Heart right ventricle (tissue), 16 donors: ENCODE data around the gene FCGR3A. TPM values are rescaled to one million over a fixed set of nuclear protein-coding genes. Genes with fewer than 3 reads are reported as not detected.
A peak's percentile ranks its signal among the peaks of the same experiment; 100 is the strongest.
"Not testable (repeated sequence)": the region's sequence is repeated elsewhere in the genome, so short reads cannot be mapped to it uniquely, and the experiment has no call there.

Source experiments
- ATAC-seq, 8 donors: fragments of 200-7000 bp; cut with Tn5 transposase; one replicate each; pipeline ENCODE4 v1.9.1; 2020; ENCODE audit warnings: mild to moderate bottlenecking in 8 of 8, moderate library complexity in 8 of 8, moderate number of reproducible peaks in 1 of 8
- DNase-seq, 2 donors: peaks; one replicate each; pipeline ENCODE4 v3.0.0-alpha.2; 2020
- H3K27ac ChIP-seq, 10 donors: fragments of 200-600 bp; sonication (generic) in 2 of 10; one replicate each; pipeline versions ENCODE4 v1.5.0 to v1.8.0; 2020 to 2022; ENCODE audit warnings: mild to moderate bottlenecking in 3 of 10
- H3K27me3 ChIP-seq, 7 donors: fragments of 200-600 bp; one replicate each; pipeline ENCODE4 v1.8.0; 2021 to 2022; ENCODE audit warnings: mild to moderate bottlenecking in 2 of 7
- H3K36me3 ChIP-seq, 9 donors: fragments of 200-600 bp; sonication (generic) in 1 of 9; one replicate each; pipeline versions ENCODE4 v1.5.0 to v1.8.0; 2020 to 2022; ENCODE audit warnings: mild to moderate bottlenecking in 2 of 9
- H3K4me1 ChIP-seq, 9 donors: fragments of 200-600 bp; sonication (generic) in 1 of 9; one replicate each; pipeline versions ENCODE4 v1.5.0 to v1.8.0; 2020 to 2022; ENCODE audit warnings: mild to moderate bottlenecking in 4 of 9
- H3K4me3 ChIP-seq, 10 donors: fragments of 200-600 bp; sonication (generic) in 2 of 10; one replicate each; pipeline versions ENCODE4 v1.5.0 to v1.8.0; 2020 to 2022; ENCODE audit warnings: mild to moderate bottlenecking in 7 of 10, moderate library complexity in 2 of 10
- H3K9me3 ChIP-seq, 11 donors: fragments of 200-600 bp in 10 of 11; sonication (generic) in 2 of 11; one replicate each; pipeline versions ENCODE4 v1.5.0 to v1.8.0; 2013 to 2022; ENCODE audit warnings: mild to moderate bottlenecking in 2 of 11, control low read depth in 1 of 11, moderate library complexity in 1 of 11
- CTCF ChIP-seq, 9 donors: fragments of 200-600 bp; sonication (generic) in 2 of 9; IDR thresholded peaks; one replicate each; pipeline versions ENCODE4 v1.5.0 to v1.8.0; 2021 to 2022; ENCODE audit warnings: antibody characterized with exemption in 9 of 9, mild to moderate bottlenecking in 5 of 9, moderate library complexity in 1 of 9
- WGBS, 2 donors: extraction: QIAGEN DNeasy Blood & Tissue Kit; methylation state at CpG; one replicate each; pipeline ENCODE4 v1.1.7; 2013; ENCODE audit warnings: inconsistent platforms in 1 of 2; 5-methylcytosine and 5-hydroxymethylcytosine counted together
- intact Hi-C, 10 donors: fragments of 100-400 bp; cut with DNase I; formaldehyde crosslinking; loops; one replicate each; pipeline versions ENCODE4 v1.11.1 to v1.14.2; 2022
- polyA plus RNA-seq, 2 donors: library from polyadenylated mRNA; stranded (reverse); fragments of 200-250 nt; gene quantifications; one replicate each; pipeline ENCODE4 v1.2.3, GENCODE V29; 2013
- total RNA-seq, 10 donors: library from RNA; stranded (reverse); fragmentation: NEBNext Ultra II Directional in 3 of 10; extraction: Animal tissue kit (Norgen Biotek cat#: 25700) in 3 of 10; gene quantifications; one replicate each; pipeline versions ENCODE4 v1.2.1 to v1.2.4, GENCODE V29; 2021 to 2023
- donor health status: Arrhythmogenic right ventricular cardiomyopathy.
- donor health status: ischemic (EF 13 %, LVEDD 7.1; RV severe dilation, severe dysfunction).
- donor health status: healthy with polysubstance abuse.
- donor health status: DM: no; HTN: yes; CAD: no.
- donor health status: DM: no; HTN: no; CAD: no.
- donor health status: ischemic (EF 25% LVEDD 6.9; RV normal size, moderate dysfunction).
- donor health status: ischemic (EF 25% LVEDD 5.7; RV mildly dilated, moderate dysfunction).
- donor health status: healthy.
- donor health status: DM: yes; HTN: yes; CAD: no.
- donor health status: Ischemic cardiomyopathy.
- donor health status: ischemic (EF 35%, LVEDD 5.7; RV mildly dilated, moderate dysfunction).
- donor health status: nonischemic (EF 11% LVEDD 7.7; RV severe dilation, severe dysfunction).
- donor health status: DM: yes; HTN: yes; CAD: no.
- donor health status: PGD.
- donor health status: ischemic (EF 29% LVEDD 5.4; RV normal size, mild dysfunction).
- donor health status: nonischemic (EF 23%, LVEDD 6.1; RV moderate dilation, normal function).

The FCGR3A gene
- total and polyA plus RNA-seq, 12 donors, result 1.9 to 120 (median 6.3) TPM

DNA sequence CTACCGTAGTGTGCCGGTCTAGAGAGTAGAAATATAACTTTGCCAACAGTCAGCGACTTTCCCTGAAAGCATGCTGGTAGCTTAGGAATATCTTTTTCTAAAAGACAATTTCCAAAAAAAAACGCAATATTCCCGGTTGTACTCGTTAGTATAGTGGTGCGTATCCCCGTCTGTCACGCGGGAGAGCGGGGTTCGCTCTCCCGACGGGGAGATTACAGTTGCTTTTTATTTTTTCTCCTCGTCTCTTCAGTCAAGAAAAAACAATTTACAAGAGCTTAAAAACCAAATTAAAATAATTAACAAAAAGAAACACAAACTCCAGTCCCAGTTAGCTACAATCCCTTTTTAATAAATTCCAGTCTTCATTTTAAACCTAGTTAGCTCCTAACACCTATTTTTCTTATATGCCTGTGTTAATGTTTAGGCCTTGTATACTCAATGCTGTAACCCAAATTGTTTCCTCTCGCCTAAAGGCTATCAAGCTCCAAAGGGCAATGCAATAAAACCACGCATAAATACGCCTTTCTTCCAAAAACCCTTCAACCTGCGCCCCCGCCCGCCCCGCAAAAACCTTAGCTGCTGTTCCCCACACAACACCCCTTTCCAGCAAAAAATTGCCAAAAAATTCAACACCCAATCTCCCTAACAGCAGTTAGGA, 17.5 kb downstream of the FCGR3A start:
- Histone ChIP-seq H3K4me1 (peaks cover 0 to 36% (median 3%) of the 10 kb centered on the region in 9 donors), H3K27ac (peak overlapping the region in 7 of 10 donors; percentile 36 to 93 (median 56)), H3K36me3 (no peaks in the 10 kb centered on the region), H3K9me3 (peaks cover 0 to 6% (median 0%) of the 10 kb centered on the region in 11 donors), H3K4me3 (peak overlapping the region in 5 of 10 donors; percentile 24 to 65 (median 61)), H3K27me3 (no peaks in the 10 kb centered on the region)
- intact Hi-C loops, result no loop called here
- TF ChIP-seq CTCF (IDR thresholded peaks at IDR 0.05), result no peak
- DNase-seq (no peak), ATAC-seq (no peak)
- WGBS, 2 donors, result 68 to 75% methylated on average over 22 of the region's 22 CpGs

DNA sequence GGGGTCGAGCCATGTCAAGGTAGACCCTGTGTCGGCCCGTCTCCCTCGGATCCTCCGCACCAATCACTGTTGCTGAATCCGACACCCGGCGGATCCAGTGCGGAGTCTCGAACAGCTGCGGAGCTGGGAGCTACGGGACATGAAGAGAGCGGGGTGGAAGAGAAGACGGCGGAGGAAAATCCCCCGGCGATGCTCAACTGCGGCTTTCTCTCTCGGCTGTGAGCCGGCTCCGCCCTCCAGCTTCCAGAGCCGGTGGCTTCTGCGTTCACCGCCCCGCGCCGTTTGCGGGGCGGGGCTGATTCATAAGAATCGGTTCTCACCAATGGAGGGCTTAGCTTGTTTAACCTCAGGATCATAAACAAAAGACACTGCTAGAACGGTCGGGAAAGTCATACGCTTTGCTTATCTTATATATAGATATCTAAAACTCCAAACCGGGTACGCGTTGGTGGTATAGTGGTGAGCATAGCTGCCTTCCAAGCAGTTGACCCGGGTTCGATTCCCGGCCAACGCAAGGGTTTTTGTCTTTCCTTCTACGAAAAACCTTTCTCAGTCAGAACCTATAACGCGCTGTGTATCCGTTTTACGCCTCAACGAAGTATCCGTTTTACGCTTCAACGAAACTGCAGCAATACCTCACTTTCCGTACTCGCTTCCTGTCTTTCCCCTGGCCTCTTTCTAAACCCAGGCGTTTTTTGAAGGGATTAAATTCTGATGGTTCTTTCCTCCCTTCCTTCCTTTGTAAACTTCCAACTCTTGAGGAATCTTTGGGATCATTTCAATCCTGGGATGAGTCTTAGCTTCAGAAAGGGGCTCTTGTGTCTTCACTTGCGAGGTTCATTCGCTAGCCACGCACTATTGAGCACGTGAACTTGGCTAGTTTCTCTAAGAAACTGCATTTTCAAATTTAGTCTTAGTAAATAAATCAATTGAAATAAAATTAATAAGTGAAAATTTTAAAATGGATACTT, 18.7 kb downstream of the FCGR3A start:
- H3K4me1 ChIP-seq, result peaks cover 0 to 36% (median 3%) of the 10 kb centered on the region in 9 donors
- WGBS, 2 donors, result 2% methylated on average over 50 to 52 of the region's 56 CpGs
- DNase-seq (peak; percentile 80 to 83), ATAC-seq (peak; percentile 75 to 91 (median 88))
- H3K4me3 ChIP-seq, result peak overlapping the region; percentile 49 to 86 (median 64)
- H3K27me3 ChIP-seq, intact Hi-C loops, H3K9me3 ChIP-seq, H3K36me3 ChIP-seq: not testable (repeated sequence)
- peak overlapping the region; percentile 4 to 93 (median 74) for H3K27ac ChIP-seq

DNA sequence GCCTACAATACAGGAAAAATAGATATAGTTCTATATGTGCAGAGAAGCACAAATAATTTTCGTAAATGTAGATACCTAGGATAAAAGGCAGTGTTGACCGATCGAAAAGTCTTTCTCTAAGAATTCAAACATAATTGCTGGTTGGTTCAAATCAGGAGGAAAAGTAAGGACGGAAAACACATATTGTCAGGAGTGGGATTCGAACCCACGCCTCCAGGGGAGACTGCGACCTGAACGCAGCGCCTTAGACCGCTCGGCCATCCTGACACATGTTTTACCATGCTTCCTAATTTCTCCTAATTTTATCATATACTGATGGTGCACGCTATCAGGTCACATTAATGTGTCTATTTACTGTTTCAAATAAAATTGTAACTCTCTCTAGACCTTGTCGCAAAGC, 19.5 kb downstream of the FCGR3A start:
- H3K9me3 ChIP-seq, H3K36me3 ChIP-seq, intact Hi-C loops, H3K27me3 ChIP-seq: not testable (repeated sequence)
- Histone ChIP-seq H3K4me1 (peaks cover 0 to 38% (median 3%) of the 10 kb centered on the region in 9 donors), H3K27ac (peak overlapping the region in 6 of 10 donors; percentile 63 to 93 (median 77)), H3K4me3 (peak overlapping the region; percentile 49 to 86 (median 64))
- ATAC-seq, result peak; percentile 73 to 95 (median 84)
- WGBS, 2 donors, result 1 to 2% methylated on average over 12 to 13 of the region's 13 CpGs
- peak; percentile 58 to 70 for DNase-seq

DNA sequence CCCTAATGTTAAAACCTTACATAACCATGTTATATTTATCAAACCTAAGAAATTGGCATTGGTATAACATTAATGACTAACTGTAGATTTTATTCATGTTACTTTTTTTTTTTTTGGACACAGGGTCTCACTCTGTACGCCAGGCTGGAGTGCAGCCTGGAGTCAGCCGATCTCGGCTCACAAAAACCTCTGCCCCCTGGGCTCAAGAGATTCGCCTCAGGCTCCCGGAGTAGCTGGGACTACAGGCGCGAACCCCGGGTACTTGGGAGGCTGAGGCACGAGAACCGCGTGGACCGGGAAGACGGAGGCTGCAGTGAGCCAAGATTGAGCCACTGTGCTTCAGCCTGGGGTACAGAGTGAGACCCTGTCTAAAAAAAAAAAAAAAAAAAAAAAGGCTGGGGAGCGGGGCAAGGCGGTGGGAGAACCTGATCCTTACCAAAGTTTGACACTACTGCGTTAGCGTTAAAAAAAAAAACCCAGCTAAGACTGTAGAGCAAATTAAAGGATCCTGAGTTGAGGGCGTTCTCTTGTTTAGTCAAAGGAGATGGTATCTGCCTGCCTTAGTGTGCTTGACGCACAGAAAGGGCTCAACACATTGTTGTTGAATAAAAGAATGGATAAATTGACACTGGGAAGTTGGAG, 20.0 kb downstream of the FCGR3A start:
- H3K9me3 ChIP-seq, DNase-seq, intact Hi-C loops, H3K36me3 ChIP-seq, H3K27me3 ChIP-seq: not testable (repeated sequence)
- WGBS, 2 donors, result 24 to 36% methylated on average over 17 to 19 of the region's 19 CpGs
- peak in 2 of 8 donors; percentile 2 to 6 for ATAC-seq
- H3K27ac ChIP-seq, result peak overlapping the region in 4 of 10 donors; percentile 75 to 93 (median 80)
- H3K4me1 ChIP-seq, result peaks cover 0 to 43% (median 6%) of the 10 kb centered on the region in 9 donors
- H3K4me3 ChIP-seq, result peak overlapping the region in 9 of 10 donors; percentile 49 to 86 (median 63)

DNA sequence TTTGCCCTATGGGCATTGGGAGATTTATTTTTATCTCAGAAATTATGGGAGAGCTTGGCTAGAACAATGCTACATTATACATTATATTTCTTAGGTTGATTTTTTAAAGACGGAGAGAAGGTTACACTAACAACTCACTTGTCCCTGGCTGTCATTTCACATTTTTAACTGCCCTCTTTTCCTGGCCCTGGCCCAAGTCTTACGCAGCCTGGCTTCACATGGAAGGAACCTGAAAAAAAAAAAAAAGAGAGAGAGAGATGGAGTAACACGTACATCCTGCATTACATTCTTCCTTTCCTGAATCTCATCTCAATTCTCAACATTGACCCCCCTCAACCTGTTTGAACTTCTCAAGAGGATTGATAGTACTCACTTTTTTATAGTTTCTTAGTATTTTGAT, 21.1 kb downstream of the FCGR3A start:
- intact Hi-C loops, H3K36me3 ChIP-seq, H3K9me3 ChIP-seq, H3K4me3 ChIP-seq, ATAC-seq, H3K27me3 ChIP-seq: not testable (repeated sequence)
- H3K27ac ChIP-seq, result peak overlapping the region in 1 of 10 donors; percentile 40
- 15 to 27% methylated on average over 3 of the region's 3 CpGs for WGBS, 2 donors
- H3K4me1 ChIP-seq, result peaks cover 0 to 43% (median 6%) of the 10 kb centered on the region in 9 donors
- peak; percentile 27 to 41 for DNase-seq

- 77 to 80% methylated on average over 7 of the region's 7 CpGs for WGBS, 2 donors
- ATAC-seq, result not testable (repeated sequence)
Observed at GRCh38 chr1:161525918-161526317, 23.7 kb downstream of the FCGR3A start.

GRCh38 chr1:161525321-161525720, 24.3 kb downstream of the FCGR3A start:
- ATAC-seq (peak in 3 of 8 donors; percentile 18 to 41 (median 36)), DNase-seq (peak in 1 of 2 donors; percentile 21)
- intact Hi-C loops, H3K27me3 ChIP-seq, H3K9me3 ChIP-seq: not testable (repeated sequence)
- peak overlapping the region in 8 of 10 donors; percentile 71 to 89 (median 78) for H3K4me3 ChIP-seq
- H3K27ac ChIP-seq, result peak overlapping the region in 1 of 10 donors; percentile 79
- WGBS, 2 donors, result 37 to 52% methylated on average over 17 of the region's 23 CpGs
- peaks cover 0 to 22% (median 0%) of the 10 kb centered on the region in 9 donors for H3K4me1 ChIP-seq
- H3K36me3 ChIP-seq, result peaks cover 0 to 12% (median 0%) of the 10 kb centered on the region in 9 donors

More at GRCh38 chr1:161525918-161526317, 23.7 kb downstream of the FCGR3A start:
- H3K36me3 ChIP-seq, result peaks cover 0 to 12% (median 0%) of the 10 kb centered on the region in 9 donors
- H3K4me3 ChIP-seq, H3K9me3 ChIP-seq, H3K27ac ChIP-seq, DNase-seq, H3K27me3 ChIP-seq, intact Hi-C loops: not testable (repeated sequence)
- H3K4me1 ChIP-seq, result peaks cover 0 to 22% (median 0%) of the 10 kb centered on the region in 9 donors

DNA sequence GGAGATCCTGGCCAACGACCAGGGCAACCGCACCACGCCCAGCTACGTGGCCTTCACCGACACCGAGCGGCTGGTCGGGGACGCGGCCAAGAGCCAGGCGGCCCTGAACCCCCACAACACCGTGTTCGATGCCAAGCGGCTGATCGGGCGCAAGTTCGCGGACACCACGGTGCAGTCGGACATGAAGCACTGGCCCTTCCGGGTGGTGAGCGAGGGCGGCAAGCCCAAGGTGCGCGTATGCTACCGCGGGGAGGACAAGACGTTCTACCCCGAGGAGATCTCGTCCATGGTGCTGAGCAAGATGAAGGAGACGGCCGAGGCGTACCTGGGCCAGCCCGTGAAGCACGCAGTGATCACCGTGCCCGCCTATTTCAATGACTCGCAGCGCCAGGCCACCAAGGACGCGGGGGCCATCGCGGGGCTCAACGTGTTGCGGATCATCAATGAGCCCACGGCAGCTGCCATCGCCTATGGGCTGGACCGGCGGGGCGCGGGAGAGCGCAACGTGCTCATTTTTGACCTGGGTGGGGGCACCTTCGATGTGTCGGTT, 24.8 kb downstream of the FCGR3A start:
- not testable (repeated sequence) for H3K9me3 ChIP-seq, H3K27me3 ChIP-seq
- 5 to 8% methylated on average over 30 to 39 of the region's 55 CpGs for WGBS, 2 donors
- peak overlapping the region in 9 of 10 donors; percentile 62 to 89 (median 78) for H3K4me3 ChIP-seq
- peaks cover 0 to 15% (median 0%) of the 10 kb centered on the region in 9 donors for H3K36me3 ChIP-seq
- intact Hi-C loops, result loop anchor here in 1 of 10 donors (5.0 kb wide), 1 partner anchor 87 kb away; no protein-coding TSS in a partner anchor
- H3K4me1 ChIP-seq, result peaks cover 0 to 18% (median 0%) of the 10 kb centered on the region in 9 donors
- H3K27ac ChIP-seq, result peak overlapping the region in 2 of 10 donors; percentile 4 to 79
- ATAC-seq (peak; percentile 20 to 68 (median 34)), DNase-seq (peak in 1 of 2 donors; percentile 18)
